Astrocyte of the spinal cord (primary cell): Measurements from ENCODE around the gene AK1.

Experiments
- DNase-seq: peaks from one replicate; pipeline ENCODE4 v3.0.0; 2011; ENCODE audit warnings: low read depth, low spot score
- H3K4me3 ChIP-seq: 2 replicates; pipeline ENCODE4 v1.5.1; 2011; ENCODE audit warnings: low read depth, mild to moderate bottlenecking, low read length, moderate library complexity
- in situ Hi-C: cut with HindIII; loops from 2 replicates; pipeline ENCODE4 v1.10.0; 2017; ENCODE audit warnings: low sequenced_read_pairs
- TF ChIP-seq, protein P1 (sequence below): IDR thresholded peaks from 2 replicates; pipeline ENCODE4 v1.5.1; 2012; ENCODE audit warnings: low read depth, mild to moderate bottlenecking, low read length, inconsistent platforms

The AK1 gene

DNA sequence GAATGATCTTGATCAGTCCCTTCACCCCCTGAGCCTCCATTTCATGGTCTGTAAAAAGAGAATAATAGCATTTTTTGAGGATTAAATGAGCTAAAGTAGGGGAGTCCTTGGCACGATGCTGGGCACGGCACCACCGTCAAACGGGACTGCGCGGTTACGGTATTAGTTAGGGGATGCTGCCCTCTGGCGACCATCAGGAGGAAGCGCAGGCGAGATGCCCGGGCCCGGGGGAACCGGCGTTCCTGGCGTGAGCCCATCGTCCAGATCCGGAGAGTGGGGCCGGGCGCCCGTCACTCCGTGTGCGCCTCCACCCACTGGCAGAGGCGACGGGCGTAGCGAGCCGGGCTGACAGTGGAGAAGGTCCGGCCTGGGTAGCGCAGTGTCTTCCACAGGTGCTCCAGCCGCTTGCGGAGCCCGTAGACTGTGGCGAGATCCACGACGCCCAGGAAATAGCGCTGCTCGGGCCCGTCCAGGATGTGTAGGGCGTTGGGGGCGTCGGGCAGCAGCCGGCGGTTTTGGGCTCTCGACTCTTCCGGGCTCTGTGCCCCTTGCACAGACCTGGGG, 44.2 kb upstream of the AK1 start:
- no peak overlapping the region for H3K4me3 ChIP-seq
- in situ Hi-C loops, result no loop called here
- DNase-seq, result peak; percentile 46
- TF ChIP-seq, protein P1, sequence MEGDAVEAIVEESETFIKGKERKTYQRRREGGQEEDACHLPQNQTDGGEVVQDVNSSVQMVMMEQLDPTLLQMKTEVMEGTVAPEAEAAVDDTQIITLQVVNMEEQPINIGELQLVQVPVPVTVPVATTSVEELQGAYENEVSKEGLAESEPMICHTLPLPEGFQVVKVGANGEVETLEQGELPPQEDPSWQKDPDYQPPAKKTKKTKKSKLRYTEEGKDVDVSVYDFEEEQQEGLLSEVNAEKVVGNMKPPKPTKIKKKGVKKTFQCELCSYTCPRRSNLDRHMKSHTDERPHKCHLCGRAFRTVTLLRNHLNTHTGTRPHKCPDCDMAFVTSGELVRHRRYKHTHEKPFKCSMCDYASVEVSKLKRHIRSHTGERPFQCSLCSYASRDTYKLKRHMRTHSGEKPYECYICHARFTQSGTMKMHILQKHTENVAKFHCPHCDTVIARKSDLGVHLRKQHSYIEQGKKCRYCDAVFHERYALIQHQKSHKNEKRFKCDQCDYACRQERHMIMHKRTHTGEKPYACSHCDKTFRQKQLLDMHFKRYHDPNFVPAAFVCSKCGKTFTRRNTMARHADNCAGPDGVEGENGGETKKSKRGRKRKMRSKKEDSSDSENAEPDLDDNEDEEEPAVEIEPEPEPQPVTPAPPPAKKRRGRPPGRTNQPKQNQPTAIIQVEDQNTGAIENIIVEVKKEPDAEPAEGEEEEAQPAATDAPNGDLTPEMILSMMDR, result peak; percentile 85

DNA sequence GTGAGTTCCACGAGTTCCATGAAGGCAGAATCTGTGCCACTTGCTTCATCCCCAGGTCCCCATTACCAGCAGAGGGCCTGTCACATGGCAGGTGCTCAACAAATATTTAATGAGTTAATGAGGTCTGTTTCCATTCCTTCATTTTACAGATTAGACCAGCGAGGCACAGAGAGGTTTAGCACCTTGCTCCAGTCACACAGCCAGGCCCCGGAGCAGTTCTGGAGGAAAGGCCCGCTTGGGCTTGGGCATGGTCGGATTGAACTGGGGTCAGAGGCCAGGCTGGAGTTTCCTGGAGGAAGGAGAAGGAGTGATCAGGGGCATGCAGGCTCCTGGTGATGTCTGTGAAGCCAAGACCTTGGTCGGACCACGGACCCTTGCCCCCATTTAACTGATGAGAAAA, 43.3 kb upstream of the AK1 start:
- in situ Hi-C loops, result no loop called here
- DNase-seq, result no peak
- H3K4me3 ChIP-seq, result no peak overlapping the region
- TF ChIP-seq, protein P1, result no peak

DNA sequence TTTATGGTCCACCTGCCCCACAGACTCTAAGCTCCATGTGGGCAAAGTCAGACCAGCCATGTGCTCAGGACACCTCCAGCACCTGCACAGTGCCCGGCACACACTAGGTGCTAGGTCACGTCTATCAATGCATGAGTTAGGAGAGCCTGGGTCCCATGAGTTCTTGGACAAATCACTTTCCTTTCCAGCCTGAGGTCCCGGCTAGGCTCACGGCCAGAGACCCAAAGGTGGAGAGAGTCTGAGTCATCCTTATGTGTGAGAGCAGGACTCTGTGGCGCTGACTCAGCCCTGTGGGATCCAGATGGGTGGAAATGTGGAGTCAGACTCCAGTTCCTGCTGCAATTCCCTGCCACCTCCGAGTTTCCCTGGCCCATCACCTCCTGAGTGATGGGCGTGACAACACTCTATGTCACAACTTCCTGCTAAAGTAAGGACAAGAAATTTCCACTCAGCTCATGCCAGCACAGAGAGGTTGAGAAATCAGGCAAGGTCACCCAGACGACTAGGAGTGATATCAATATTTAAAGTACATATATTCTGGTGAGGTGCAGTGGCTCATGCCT, 41.9 kb upstream of the AK1 start:
- DNase-seq, result peak; percentile 98
- H3K4me3 ChIP-seq, result no peak overlapping the region
- in situ Hi-C loops, result no loop called here
- TF ChIP-seq, protein P1, result no peak

DNA sequence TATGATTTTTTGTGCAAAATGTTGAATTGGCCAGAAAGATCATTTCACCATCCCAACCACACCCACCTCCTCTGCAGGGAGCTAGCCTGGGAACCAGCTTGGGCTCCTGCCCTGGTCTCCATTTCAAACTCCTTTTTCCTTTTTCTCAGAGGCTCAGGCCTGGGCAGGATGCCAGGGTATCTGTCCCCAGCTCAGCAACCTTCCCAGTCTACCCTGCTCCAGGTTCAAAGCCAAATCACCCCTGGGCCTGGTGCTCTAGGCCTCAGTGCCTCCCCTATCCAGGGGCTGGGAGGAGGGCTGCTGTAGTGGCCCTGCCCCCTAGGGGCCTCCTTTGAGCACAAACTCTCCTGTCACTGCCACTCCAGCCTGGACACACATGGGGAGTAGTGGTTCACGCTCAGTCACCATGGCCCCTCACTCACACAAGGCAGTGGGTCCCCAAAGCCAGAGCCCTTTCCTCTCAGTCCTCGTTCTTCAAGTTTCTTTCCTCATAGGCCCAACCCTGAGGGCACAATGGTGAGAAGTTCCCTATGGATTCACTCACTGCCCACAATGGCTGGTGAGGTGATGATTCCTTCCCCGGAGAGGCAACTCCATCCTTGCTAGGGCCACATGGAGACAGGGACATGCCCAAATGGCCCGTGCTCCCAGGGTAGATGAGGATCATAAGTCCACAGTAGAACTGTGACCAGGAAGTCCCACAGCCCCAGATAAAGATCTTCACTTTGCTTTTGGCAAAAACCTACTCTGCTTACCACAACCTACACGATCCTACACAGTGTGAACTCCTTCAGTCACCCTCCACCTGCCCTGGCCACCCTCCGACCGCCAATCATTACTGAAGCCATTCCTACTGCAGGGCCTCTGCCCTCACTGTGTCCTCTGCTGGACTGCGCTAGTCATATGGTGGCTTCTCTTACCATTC, 41.0 kb upstream of the AK1 start:
- no peak overlapping the region for H3K4me3 ChIP-seq
- in situ Hi-C loops, result no loop called here
- TF ChIP-seq, protein P1, result peak; percentile 11
- DNase-seq, result no peak

DNA sequence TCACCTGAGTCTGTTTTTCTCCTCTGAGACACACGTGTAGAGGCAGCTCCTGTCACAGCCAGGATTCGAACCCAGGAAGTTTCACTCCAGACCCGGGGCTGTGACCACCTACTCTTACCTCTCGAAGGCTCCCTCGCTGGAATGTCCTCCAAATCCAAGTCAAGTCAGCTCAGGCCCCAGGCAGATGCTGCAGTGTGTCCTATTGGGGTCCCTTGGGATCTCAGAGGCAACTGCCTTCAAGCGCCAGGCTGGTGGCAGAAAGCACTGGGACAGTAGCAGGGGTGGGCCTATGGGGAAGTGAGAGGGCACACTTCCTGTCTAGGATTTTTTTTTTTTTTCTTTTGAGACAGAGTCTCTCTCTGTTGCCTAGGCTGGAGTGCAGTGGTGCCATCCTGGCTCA, 40.1 kb upstream of the AK1 start:
- no peak for DNase-seq
- TF ChIP-seq, protein P1, result no peak
- H3K4me3 ChIP-seq, result no peak overlapping the region
- in situ Hi-C loops, result no loop called here

DNA sequence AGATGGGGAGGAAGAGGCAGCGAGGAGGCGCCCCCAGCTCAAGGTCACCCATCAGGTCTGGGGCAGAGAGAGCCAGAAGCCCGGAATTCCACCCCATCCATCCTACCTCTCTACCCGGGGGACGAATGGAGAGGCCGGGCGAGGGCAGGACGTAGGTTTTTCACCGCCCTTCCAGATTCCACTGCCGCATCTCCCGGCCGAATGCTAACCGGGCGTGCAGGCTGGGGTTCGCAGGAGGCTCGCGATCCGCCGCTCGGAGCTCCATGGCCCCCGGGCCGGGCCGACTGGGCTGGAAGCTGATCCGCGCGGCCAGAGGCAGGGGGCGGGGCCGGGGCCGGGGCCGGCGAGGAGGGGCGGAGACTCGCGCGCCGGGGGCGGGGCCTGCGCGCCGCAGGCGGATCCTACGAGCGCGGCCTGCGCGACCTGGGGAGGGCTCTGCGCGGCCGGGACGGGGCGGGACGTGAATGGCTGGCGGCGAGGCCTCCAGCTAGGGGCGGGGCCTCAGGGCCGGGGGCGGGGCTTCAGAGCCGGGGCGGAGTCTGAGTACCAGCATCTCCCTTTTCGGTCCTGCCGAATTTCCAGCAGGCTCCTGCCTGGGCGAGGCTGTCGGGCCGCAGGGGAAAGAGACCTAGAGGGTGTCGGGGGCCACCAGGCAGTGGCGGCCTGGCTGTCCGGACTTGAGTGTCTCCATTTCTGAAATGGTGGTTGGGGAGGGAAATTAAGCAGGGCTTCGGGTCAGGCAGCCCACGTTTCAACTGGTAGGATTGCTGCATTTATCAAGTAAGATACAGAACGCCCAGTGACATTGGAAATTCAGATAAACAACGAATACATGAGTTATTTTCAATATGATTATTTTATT, 39.5 kb upstream of the AK1 start, which contains the start of gene ST6GALNAC4:
Gene ST6GALNAC4, minus strand, starts transcription at position 322 of the 862 bp plus-strand sequence. CDS start 622 bp downstream, outside the sequence.
- H3K4me3 ChIP-seq, result peak within 1 kb of the TSS; percentile 57
- in situ Hi-C loops, result no loop called here
- TF ChIP-seq, protein P1, result no peak
- peak; percentile 90 for DNase-seq
